ENCODE results near the gene CSNK1G2. TPM values are rescaled to one million over a fixed set of nuclear protein-coding genes. Genes with fewer than 3 reads are reported as not detected.

CSNK1G2 gene
- total RNA-seq, 1 donor, result 69.5 TPM

DNA sequence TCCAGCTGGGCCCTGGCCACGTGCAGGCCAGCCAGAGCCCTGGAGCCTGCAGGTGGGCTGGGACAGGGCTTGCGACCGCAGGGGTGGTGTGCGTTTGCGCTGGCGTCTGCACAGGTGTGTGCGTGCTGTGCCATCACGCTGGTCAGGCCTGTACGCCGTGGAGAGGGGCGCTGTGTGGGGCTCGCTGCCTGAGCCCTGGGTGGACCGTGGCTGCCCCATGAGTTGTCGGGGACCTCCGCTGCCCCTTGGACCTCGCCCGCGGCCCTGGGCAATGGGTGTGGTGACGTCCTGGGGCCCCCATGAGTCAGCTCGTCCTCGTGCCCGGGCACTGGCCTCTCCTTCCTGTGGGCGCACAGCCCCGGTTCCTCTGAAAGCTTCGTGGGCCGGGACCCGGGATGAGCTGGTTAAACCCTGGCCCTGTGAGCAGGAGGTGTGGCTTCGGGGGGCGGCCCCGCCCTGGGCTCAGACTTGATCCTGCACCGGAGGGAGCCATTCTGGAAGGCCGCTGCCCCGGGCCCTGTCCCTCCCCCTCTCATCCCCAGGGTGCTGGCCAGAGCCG lies 6.8 kb downstream of the CSNK1G2 start:
- no peak for TF ChIP-seq CTCF (IDR thresholded peaks at IDR 0.05; ENCODE audit: insufficient read depth, low read depth, low read length)
- DNase-seq (ENCODE audit: low read depth), result peak; percentile 7
- no peak overlapping the region for H3K4me3 ChIP-seq (ENCODE audit: low read depth, low read length)

GRCh38 chr19:1949304-1950101 lies 8.5 kb downstream of the CSNK1G2 start:
- H3K4me3 ChIP-seq (ENCODE audit: low read depth, low read length), result no peak overlapping the region
- no peak for DNase-seq (ENCODE audit: low read depth)
- TF ChIP-seq CTCF (IDR thresholded peaks at IDR 0.05; ENCODE audit: insufficient read depth, low read depth, low read length), result no peak

- H3K4me3 ChIP-seq (ENCODE audit: low read depth, low read length), result no peak overlapping the region
- no peak for TF ChIP-seq CTCF (IDR thresholded peaks at IDR 0.05; ENCODE audit: insufficient read depth, low read depth, low read length)
- DNase-seq (ENCODE audit: low read depth), result no peak
These were observed 9.7 kb downstream of the CSNK1G2 start for GRCh38 chr19:1950640-1951039.

GRCh38 chr19:1952635-1953034 lies 11.7 kb downstream of the CSNK1G2 start:
- DNase-seq (ENCODE audit: low read depth), result no peak
- H3K4me3 ChIP-seq (ENCODE audit: low read depth, low read length), result no peak overlapping the region
- TF ChIP-seq CTCF (IDR thresholded peaks at IDR 0.05; ENCODE audit: insufficient read depth, low read depth, low read length), result no peak

- no peak for DNase-seq (ENCODE audit: low read depth)
- TF ChIP-seq CTCF (IDR thresholded peaks at IDR 0.05; ENCODE audit: insufficient read depth, low read depth, low read length), result no peak
- H3K4me3 ChIP-seq (ENCODE audit: low read depth, low read length), result no peak overlapping the region
These were observed 12.1 kb downstream of the CSNK1G2 start for GRCh38 chr19:1953037-1953436.

DNA sequence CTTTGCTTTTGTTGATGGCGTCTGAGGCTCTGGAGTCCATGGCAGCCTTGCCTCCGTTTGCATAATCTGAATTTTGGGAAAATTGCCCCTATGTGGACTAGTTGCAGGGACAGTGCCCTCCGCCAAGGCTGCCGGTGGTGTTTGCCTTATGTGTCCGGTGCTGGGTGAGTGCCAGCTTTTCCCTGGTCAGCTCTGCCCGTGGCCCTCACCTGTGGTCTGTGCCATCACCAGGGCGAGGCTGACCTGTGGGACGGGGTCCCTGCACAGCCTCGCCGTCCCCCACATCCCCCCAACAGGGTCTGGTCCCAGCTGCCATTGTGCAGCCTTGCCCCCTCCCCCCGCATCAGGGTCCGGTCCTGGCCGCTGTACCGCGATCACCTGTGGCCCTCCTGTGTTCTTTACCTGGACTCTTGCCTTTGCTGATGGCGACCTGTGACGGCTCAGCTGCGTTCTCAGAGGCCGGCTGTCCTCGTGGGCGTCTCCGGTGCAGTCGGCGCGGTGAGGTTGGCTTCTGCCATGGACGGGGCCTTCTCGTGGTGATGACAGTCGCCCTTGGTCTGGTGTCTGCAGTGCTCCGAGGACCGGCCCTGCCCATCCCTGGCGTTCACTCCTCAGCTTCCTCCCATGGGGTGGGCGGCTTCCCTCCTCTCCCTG lies 12.6 kb downstream of the CSNK1G2 start:
- no peak for TF ChIP-seq CTCF (IDR thresholded peaks at IDR 0.05; ENCODE audit: insufficient read depth, low read depth, low read length)
- DNase-seq (ENCODE audit: low read depth), result no peak
- H3K4me3 ChIP-seq (ENCODE audit: low read depth, low read length), result no peak overlapping the region

Measured in fibroblast of villous mesenchyme (primary cell).